HepG2 (cell line): Measurements from ENCODE around the gene TOB1. TPM values are rescaled to one million over a fixed set of nuclear protein-coding genes. Genes with fewer than 3 reads are reported as not detected.

Experiments used
- AGO2 ChIP-seq: fragments of 200-400 bp; formaldehyde crosslinking; optimal IDR thresholded peaks from 2 replicates; pipeline ENCODE3; 2017; ENCODE audit warnings: mild to moderate bottlenecking, low read depth, low read length, moderate library complexity
- DRAP1 ChIP-seq: IDR thresholded peaks from 2 replicates; pipeline ENCODE4 v1.6.1; 2016; ENCODE audit warnings: missing genetic modification reagents, missing compliant biosample characterization
- ELF1 ChIP-seq: sonication (generic); formaldehyde crosslinking; IDR thresholded peaks from 2 replicates; pipeline ENCODE4 v1.4.0; 2020; ENCODE audit warnings: missing genetic modification reagents
- GTF2F1 ChIP-seq: fragments of 150-350 bp; IDR thresholded peaks from 2 replicates; pipeline ENCODE4 v1.6.1; 2014; ENCODE audit warnings: low read length
- JDP2 ChIP-seq: sonication (generic); formaldehyde crosslinking; IDR thresholded peaks from 2 replicates; pipeline ENCODE4 v1.8.1; 2022; ENCODE audit warnings: missing genetic modification reagents, borderline replicate concordance
- MEIS2 ChIP-seq: sonication (generic); formaldehyde crosslinking; IDR thresholded peaks from 2 replicates; pipeline ENCODE4 v1.9.0; 2021; ENCODE audit warnings: mild to moderate bottlenecking, missing genetic modification reagents
- MTF2 ChIP-seq: sonication (generic); formaldehyde crosslinking; IDR thresholded peaks from 2 replicates; pipeline ENCODE4 v1.5.0; 2020; ENCODE audit warnings: missing genetic modification reagents, borderline replicate concordance
- NFAT5 ChIP-seq: sonication (generic); formaldehyde crosslinking; IDR thresholded peaks from 2 replicates; pipeline ENCODE4 v1.4.0; 2020; ENCODE audit warnings: missing genetic modification reagents
- NR0B2 ChIP-seq: sonication (generic); formaldehyde crosslinking; IDR thresholded peaks from 2 replicates; pipeline ENCODE4 v1.4.0; 2020; ENCODE audit warnings: mild to moderate bottlenecking, missing genetic modification reagents
- PHF21A ChIP-seq: sonication (generic); formaldehyde crosslinking; IDR thresholded peaks from 2 replicates; pipeline ENCODE4 v1.5.0; 2020; ENCODE audit warnings: mild to moderate bottlenecking, missing genetic modification reagents
- TFAP4 ChIP-seq: sonication (generic); IDR thresholded peaks from 2 replicates; pipeline ENCODE4 v1.6.1; 2016; ENCODE audit warnings: low read depth, borderline replicate concordance
- THRA ChIP-seq: sonication (generic); formaldehyde crosslinking; IDR thresholded peaks from 2 replicates; pipeline ENCODE4 v1.4.0; 2020; ENCODE audit warnings: missing genetic modification reagents, borderline replicate concordance
- ZBED4 ChIP-seq: sonication (generic); formaldehyde crosslinking; IDR thresholded peaks from 2 replicates; pipeline ENCODE4 v1.4.0; 2020; ENCODE audit warnings: missing genetic modification reagents, borderline replicate concordance
- ZFP37 ChIP-seq: sonication (generic); formaldehyde crosslinking; IDR thresholded peaks from 2 replicates; pipeline ENCODE4 v1.4.0; 2020; ENCODE audit warnings: missing genetic modification reagents, borderline replicate concordance
- ZNF441 ChIP-seq: sonication (generic); formaldehyde crosslinking; IDR thresholded peaks from 2 replicates; pipeline ENCODE4 v1.7.0; 2021; ENCODE audit warnings: missing genetic modification reagents, borderline replicate concordance
- ZNF7 ChIP-seq: IDR thresholded peaks from 2 replicates; pipeline ENCODE4 v1.6.1; 2016; ENCODE audit warnings: missing biosample characterization, missing genetic modification reagents
- ZNF747 ChIP-seq: sonication (generic); formaldehyde crosslinking; IDR thresholded peaks from 2 replicates; pipeline ENCODE4 v1.8.1; 2023; ENCODE audit warnings: missing genetic modification reagents, mild to moderate bottlenecking, borderline replicate concordance
- polyA plus RNA-seq, 8 experiments: library from polyadenylated mRNA; depleted of rRNA in 3 of 8; stranded (reverse) in 7 of 8; unstranded in 1 of 8; fragments of >200 nt; fragmentation: Illumina TruSeq in 4 of 8; extraction: Trizol in 4 of 8; gene quantifications; 2 replicates each; pipeline versions ENCODE4 v1.2.1 to v1.2.3, GENCODE V29; 2011 to 2016; ENCODE audit warnings: low read depth in 4 of 8, missing spikeins in 1 of 8, mixed read lengths in 1 of 8; ENCODE audit not compliant: insufficient read depth in 1 of 8
- total RNA-seq, 5 experiments: library from RNA; depleted of rRNA; stranded (reverse); fragments of >200 nt; fragmentation: Illumina TruSeq; extraction: Trizol; gene quantifications; 2 replicates each; pipeline ENCODE4 v1.2.3, GENCODE V29; 2016; ENCODE audit warnings: low read depth in 1 of 5

Gene TOB1
- total and polyA plus RNA-seq, 2 of the 13 experiments (the other 11 are each of a cell fraction or from before 2014, with no cell fraction given), result 21.9 to 57.7 TPM

- TF ChIP-seq ZFP37 (CRISPR knock-in tag) (0 out of 2 replicates have a peak, but pooled peaks have one; percentile 18), NR0B2 (peak; percentile 36; the same call in 1 of the 2 replicates), ZNF441 (CRISPR knock-in tag) (no peak; the same call in 1 of the 2 replicates), ZBED4 (CRISPR knock-in tag) (no peak), THRA (CRISPR knock-in tag) (peak; percentile 84; the same call in 1 of the 2 replicates), GTF2F1 (no peak), JDP2 (CRISPR knock-in tag) (no peak), MTF2 (CRISPR knock-in tag) (no peak), PHF21A (peak; percentile 93), MEIS2 (CRISPR knock-in tag) (0 out of 2 replicates have a peak, but pooled peaks have one; percentile 16), NFAT5 (CRISPR knock-in tag) (no peak), ZNF747 (CRISPR knock-in tag) (peak; percentile 88; the same call in 1 of the 2 replicates), ELF1 (CRISPR knock-in tag) (peak; percentile 58; the same call in 1 of the 2 replicates), DRAP1 (CRISPR knock-in tag) (peak; percentile 75; the same call in 1 of the 2 replicates), AGO2 (no peak), ZNF7 (CRISPR knock-in tag) (no peak; the same call in 1 of the 2 replicates), TFAP4 (peak; percentile 98)
Measured at GRCh38 chr17:50905460-50905803, 39.3 kb upstream of the TOB1 start (continued).
